ENCODE measurements around the gene DOC2A. TPM values are rescaled to one million over a fixed set of nuclear protein-coding genes. Genes with fewer than 3 reads are reported as not detected.
A peak's percentile ranks its signal among the peaks of the same experiment; 100 is the strongest.

The DOC2A gene
- total and polyA plus RNA-seq, 12 donors = 0.27 to 2.7 (median 0.55) TPM; not detected in 6

DNA sequence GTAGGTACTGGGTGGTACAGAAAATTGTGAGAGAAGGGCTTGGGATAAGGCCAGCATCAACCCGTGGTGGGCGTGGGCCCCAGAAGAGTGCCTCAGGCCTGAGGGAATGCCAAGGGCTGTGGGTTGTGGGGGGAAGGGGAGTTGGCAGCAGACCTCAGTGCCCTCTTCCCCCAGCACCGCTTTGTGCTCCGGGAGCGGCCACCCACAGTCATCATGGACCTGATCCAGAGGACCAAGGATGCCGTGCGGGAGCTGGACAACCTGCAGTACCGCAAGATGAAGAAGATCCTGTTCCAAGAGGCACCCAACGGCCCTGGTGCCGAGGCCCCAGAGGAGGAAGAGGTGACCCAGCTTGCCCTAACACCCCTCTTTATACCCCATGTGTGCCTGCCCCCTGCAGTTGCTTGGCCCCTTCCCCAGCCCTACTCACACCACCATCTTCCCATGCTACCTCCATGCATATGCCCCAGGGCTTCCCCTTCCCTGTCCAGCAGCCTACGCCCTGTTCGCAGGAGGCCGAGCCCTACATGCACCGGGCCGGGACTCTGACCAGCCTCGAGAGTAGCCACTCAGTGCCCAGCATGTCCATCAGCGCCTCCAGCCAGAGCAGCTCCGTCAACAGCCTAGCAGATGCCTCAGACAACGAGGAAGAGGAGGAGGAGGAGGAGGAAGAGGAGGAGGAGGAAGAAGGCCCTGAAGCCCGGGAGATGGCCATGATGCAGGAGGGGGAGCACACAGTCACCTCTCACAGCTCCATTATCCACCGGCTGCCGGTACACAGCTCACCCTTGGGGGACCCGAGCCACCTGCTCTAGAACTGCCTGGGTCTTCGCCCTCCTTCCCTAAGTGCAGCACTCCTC, 28.0 kb downstream of the DOC2A start:
- intact Hi-C loops (cut with DNase I) = no loop called here
- H3K36me3 ChIP-seq = peaks cover 9 to 100% (median 96%) of the 10 kb centered on the region in 9 donors
- 87 to 89% methylated on average over 22 to 24 of the region's 24 CpGs for WGBS, 2 donors
- H3K4me3 ChIP-seq = no peak overlapping the region
- no peaks in the 10 kb centered on the region for H3K9me3 ChIP-seq
- H3K4me1 ChIP-seq = peaks cover 2 to 30% (median 20%) of the 10 kb centered on the region in 9 donors
- TF ChIP-seq CTCF (IDR thresholded peaks at IDR 0.05) = no peak
- no peak for DNase-seq
- H3K27me3 ChIP-seq = no peaks in the 10 kb centered on the region
- no peak for ATAC-seq
- peak overlapping the region in 1 of 10 donors; percentile 15 for H3K27ac ChIP-seq

GRCh38 chr16:29978564-29979270, 32.1 kb downstream of the DOC2A start:
- peak overlapping the region in 8 of 10 donors; percentile 10 to 100 (median 95) for H3K27ac ChIP-seq
- WGBS, 2 donors = 78 to 80% methylated on average over 9 of the region's 9 CpGs
- TF ChIP-seq CTCF (IDR thresholded peaks at IDR 0.05) = no peak
- H3K36me3 ChIP-seq = peaks cover 0 to 65% (median 59%) of the 10 kb centered on the region in 9 donors
- peaks cover 5 to 65% (median 50%) of the 10 kb centered on the region in 9 donors for H3K4me1 ChIP-seq
- no peaks in the 10 kb centered on the region for H3K27me3 ChIP-seq
- intact Hi-C loops (cut with DNase I) = loop anchor here in 3 of 10 donors (10.0 kb wide), 3 partner anchors 54 to 174 kb away; partner anchors contain the start of genes KCTD13 (in 1 of the 3), MAZ (in 1 of the 3), PAGR1 (in 1 of the 3) and PRRT2 (in 1 of the 3)
- DNase-seq (no peak), ATAC-seq (no peak)
- peak overlapping the region in 1 of 10 donors; percentile 79 for H3K4me3 ChIP-seq
- no peaks in the 10 kb centered on the region for H3K9me3 ChIP-seq

DNA sequence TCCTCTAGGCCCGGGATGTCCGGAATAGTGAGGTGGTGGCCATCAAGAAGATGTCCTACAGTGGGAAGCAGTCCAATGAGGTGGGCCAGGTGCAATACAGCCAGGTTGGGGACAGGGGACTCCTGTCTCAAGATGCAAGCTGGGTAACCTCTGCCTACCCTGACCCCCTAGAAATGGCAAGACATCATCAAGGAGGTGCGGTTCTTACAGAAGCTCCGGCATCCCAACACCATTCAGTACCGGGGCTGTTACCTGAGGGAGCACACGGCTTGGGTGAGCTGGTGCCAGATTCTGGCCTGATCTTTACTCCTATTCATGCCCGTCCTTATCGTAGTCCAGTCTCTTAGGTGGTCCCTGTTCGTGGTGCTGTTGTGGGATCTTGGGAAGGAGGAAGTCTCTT, 32.7 kb downstream of the DOC2A start:
- H3K27ac ChIP-seq = peak overlapping the region in 9 of 10 donors; percentile 85 to 100 (median 94)
- H3K4me1 ChIP-seq = peaks cover 5 to 67% (median 53%) of the 10 kb centered on the region in 9 donors
- no peak for DNase-seq
- H3K27me3 ChIP-seq = no peaks in the 10 kb centered on the region
- TF ChIP-seq CTCF (IDR thresholded peaks at IDR 0.05) = no peak
- 91 to 93% methylated on average over 9 of the region's 9 CpGs for WGBS, 2 donors
- intact Hi-C loops (cut with DNase I) = loop anchor here in 3 of 10 donors (10.0 kb wide), 3 partner anchors 53 to 173 kb away; partner anchors contain the start of genes KCTD13 (in 1 of the 3), MAZ (in 1 of the 3), PAGR1 (in 1 of the 3) and PRRT2 (in 1 of the 3)
- ATAC-seq = no peak
- no peaks in the 10 kb centered on the region for H3K9me3 ChIP-seq
- H3K4me3 ChIP-seq = peak overlapping the region in 5 of 10 donors; percentile 74 to 99 (median 83)
- H3K36me3 ChIP-seq = peaks cover 0 to 59% (median 52%) of the 10 kb centered on the region in 9 donors

All from heart right ventricle (tissue), 16 donors.